Tibial artery (tissue), 4 donors: ENCODE results near the gene SLFN12L.

Source experiments
- DNase-seq, 2 donors: peaks; one replicate each; pipeline ENCODE4 v3.0.0-alpha.2; 2019
- H3K27ac ChIP-seq, 2 donors: fragments of 200-600 bp; sonication (generic) in 1 of 2; 1 replicate in 1 of 2; 2 replicates in 1 of 2; pipeline ENCODE4 v1.5.1; 2018 to 2019; ENCODE audit warnings: mild to moderate bottlenecking in 1 of 2
- H3K27me3 ChIP-seq, 2 donors: fragments of 200-600 bp; sonication (generic) in 1 of 2; one replicate each; pipeline versions ENCODE4 v1.5.1 to v1.6.0; 2016 to 2019
- H3K36me3 ChIP-seq, 3 donors: fragments of 200-600 bp; sonication (generic) in 2 of 3; one replicate each; pipeline ENCODE4 v1.5.1; 2016 to 2019; ENCODE audit warnings: mild to moderate bottlenecking in 2 of 3
- H3K4me1 ChIP-seq, 4 donors: fragments of 200-600 bp; sonication (generic) in 2 of 4; 1 replicate in 3 of 4; 2 replicates in 1 of 4; pipeline ENCODE4 v1.5.1; 2016 to 2019
- H3K4me3 ChIP-seq, 2 donors: fragments of 200-600 bp; sonication (generic) in 1 of 2; 1 replicate in 1 of 2; 2 replicates in 1 of 2; pipeline ENCODE4 v1.5.1; 2018 to 2019; ENCODE audit warnings: mild to moderate bottlenecking in 2 of 2
- H3K9me3 ChIP-seq, 3 donors: fragments of 200-600 bp; sonication (generic) in 1 of 3; one replicate each; pipeline ENCODE4 v1.5.1; 2016 to 2019
- CTCF ChIP-seq, 2 experiments: fragments of 200-600 bp in 1 of 2; fragments of 450-650 bp in 1 of 2; IDR thresholded peaks; one replicate each; pipeline ENCODE4 v1.5.1; 2017 to 2019; ENCODE audit warnings: antibody characterized with exemption in 2 of 2, mild to moderate bottlenecking in 1 of 2, moderate library complexity in 1 of 2
- intact Hi-C: fragments of 100-400 bp; cut with DNase I; formaldehyde crosslinking; loops from one replicate; pipeline ENCODE4 v1.15.0; 2023; ENCODE audit warnings: low total_unique reads

The SLFN12L gene

GRCh38 chr17:35537601-35538141, at the start of gene SLFN12L:
Gene SLFN12L, minus strand, starts transcription at chr17:35537678. Its CDS starts 15,314 bp downstream, at chr17:35522364.
- Histone ChIP-seq H3K36me3 (no peaks in the 10 kb centered on the region), H3K9me3 (no peaks in the 10 kb centered on the region), H3K27ac (no peak within 1 kb of the TSS), H3K27me3 (no peaks in the 10 kb centered on the region), H3K4me1 (no peaks in the 10 kb centered on the region), H3K4me3 (no peak within 1 kb of the TSS)
- no peak for TF ChIP-seq CTCF (IDR thresholded peaks at IDR 0.05)
- intact Hi-C loops: loop anchor here (2.0 to 10.0 kb wide), 2 partner anchors 225 to 363 kb away; no protein-coding TSS in a partner anchor
- DNase-seq: no peak

GRCh38 chr17:35586569-35587073, 49.1 kb upstream of the SLFN12L start:
- Histone ChIP-seq H3K4me3 (peak overlapping the region; percentile 75 to 78), H3K27me3 (peaks cover 0 to 2% of the 10 kb centered on the region in 2 donors), H3K4me1 (peaks cover 0 to 29% (median 17%) of the 10 kb centered on the region in 4 donors), H3K36me3 (no peaks in the 10 kb centered on the region), H3K9me3 (no peaks in the 10 kb centered on the region), H3K27ac (peak overlapping the region; percentile 89 to 91)
- intact Hi-C loops: loop anchor here (10.0 kb wide), 1 partner anchor 228 kb away; no protein-coding TSS in a partner anchor
- DNase-seq: no peak
- no peak for TF ChIP-seq CTCF (IDR thresholded peaks at IDR 0.05)

GRCh38 chr17:35584061-35584460, 46.6 kb upstream of the SLFN12L start:
- no peak overlapping the region for H3K27ac ChIP-seq
- TF ChIP-seq CTCF (IDR thresholded peaks at IDR 0.05): no peak
- peaks cover 0 to 20% (median 13%) of the 10 kb centered on the region in 4 donors for H3K4me1 ChIP-seq
- H3K4me3 ChIP-seq: no peak overlapping the region
- H3K9me3 ChIP-seq: no peaks in the 10 kb centered on the region
- peaks cover 0 to 2% of the 10 kb centered on the region in 2 donors for H3K27me3 ChIP-seq
- intact Hi-C loops: loop anchor here (10.0 kb wide), 1 partner anchor 231 kb away; no protein-coding TSS in a partner anchor
- no peaks in the 10 kb centered on the region for H3K36me3 ChIP-seq
- DNase-seq: no peak

- no peak for DNase-seq
- intact Hi-C loops: no loop called here
- H3K4me1 ChIP-seq: peaks cover 0 to 19% (median 12%) of the 10 kb centered on the region in 4 donors
Measured at GRCh38 chr17:35578929-35579432, 41.5 kb upstream of the SLFN12L start.

More at GRCh38 chr17:35578929-35579432, 41.5 kb upstream of the SLFN12L start:
- Histone ChIP-seq H3K27me3 (no peaks in the 10 kb centered on the region), H3K9me3 (no peaks in the 10 kb centered on the region), H3K36me3 (peaks cover 0 to 16% (median 8%) of the 10 kb centered on the region in 3 donors), H3K4me3 (peak overlapping the region; percentile 71 to 78), H3K27ac (peak overlapping the region; percentile 89)
- TF ChIP-seq CTCF (IDR thresholded peaks at IDR 0.05): no peak
